GM18867 (cell line): ENCODE data around the gene YTHDC2.

ENCODE experiments used
- ATAC-seq: cut with Tn5 transposase; IDR thresholded peaks from one replicate; pipeline ENCODE4 v1.9.1; 2021; ENCODE audit warnings: mild to moderate bottlenecking, moderate library complexity; ENCODE audit not compliant: unreplicated experiment

YTHDC2 gene

GRCh38 chr5:113513384-113514288 lies at the start of gene YTHDC2:
YTHDC2 (plus strand) TSS chr5:113513694; CDS start chr5:113513896, 202 bp downstream.
- peak; percentile 98 for ATAC-seq

GRCh38 chr5:113474100-113474728 lies 39.3 kb upstream of the YTHDC2 start:
- ATAC-seq = no peak

- ATAC-seq = no peak
These were observed 34.8 kb upstream of the YTHDC2 start for GRCh38 chr5:113478691-113479090.

- no peak for ATAC-seq
These were observed 33.3 kb upstream of the YTHDC2 start for GRCh38 chr5:113480243-113480642.

GRCh38 chr5:113487416-113487780 lies 26.1 kb upstream of the YTHDC2 start:
- ATAC-seq = no peak

GRCh38 chr5:113487781-113488644 lies 25.5 kb upstream of the YTHDC2 start, which contains the start of gene MCC:
MCC (minus strand) TSS chr5:113488453.
- no peak for ATAC-seq

- no peak for ATAC-seq
These were observed 24.8 kb upstream of the YTHDC2 start for GRCh38 chr5:113488645-113489184.

GRCh38 chr5:113489299-113489698 lies 24.2 kb upstream of the YTHDC2 start:
- ATAC-seq = no peak

- ATAC-seq = no peak
These were observed 23.2 kb upstream of the YTHDC2 start for GRCh38 chr5:113490317-113490716.

GRCh38 chr5:113491022-113491421 lies 22.5 kb upstream of the YTHDC2 start:
- no peak for ATAC-seq

- ATAC-seq = no peak
These were observed 20.0 kb upstream of the YTHDC2 start for GRCh38 chr5:113493446-113493845.

GRCh38 chr5:113495422-113495841 lies 18.1 kb upstream of the YTHDC2 start:
- ATAC-seq = no peak

- no peak for ATAC-seq
These were observed 11.4 kb upstream of the YTHDC2 start for GRCh38 chr5:113502073-113502472.

GRCh38 chr5:113503146-113503545 lies 10.3 kb upstream of the YTHDC2 start:
- no peak for ATAC-seq

GRCh38 chr5:113505181-113505580 lies 8.3 kb upstream of the YTHDC2 start:
- no peak for ATAC-seq

- ATAC-seq = peak; percentile 35
These were observed 5.9 kb upstream of the YTHDC2 start for GRCh38 chr5:113507601-113508000.

GRCh38 chr5:113508756-113509155 lies 4.7 kb upstream of the YTHDC2 start:
- no peak for ATAC-seq

GRCh38 chr5:113510836-113511451 lies 2.5 kb upstream of the YTHDC2 start:
- peak; percentile 25 for ATAC-seq

- ATAC-seq = no peak
These were observed 1.2 kb upstream of the YTHDC2 start for GRCh38 chr5:113512341-113512740.

GRCh38 chr5:113514289-113514635 lies 768 bp downstream of the YTHDC2 start:
- ATAC-seq = no peak

- ATAC-seq = no peak
These were observed 5.4 kb downstream of the YTHDC2 start for GRCh38 chr5:113518884-113519283.
